ENCODE results near the gene HS1BP3. TPM values are rescaled to one million over a fixed set of nuclear protein-coding genes. Genes with fewer than 3 reads are reported as not detected.

Gene HS1BP3
- total and polyA plus RNA-seq, 2 of the 4 experiments (the other 2 are of a cell fraction) = 9.0 to 14.8 TPM

GRCh38 chr2:20624884-20625485, 25.9 kb downstream of the HS1BP3 start:
- DNase-seq = no peak
- no peak overlapping the region for H4K5ac ChIP-seq (ENCODE audit: low read depth, low read length)
- POLR2A ChIA-PET (ENCODE audit: unreplicated experiment) = no interaction called here
- no peak overlapping the region for H4K91ac ChIP-seq (ENCODE audit: insufficient read depth, low read depth, low read length)
- intact Hi-C loops (cut with micrococcal nuclease) (no loop called here), dilution Hi-C loops (cut with HindIII; ENCODE audit: low sequenced_read_pairs, unreplicated experiment) (loop anchor here (25.0 kb wide), 1 partner anchor 238 kb away; no protein-coding TSS in a partner anchor), in situ Hi-C loops (cut with MboI; ENCODE audit: low sequenced_read_pairs) (no loop called here)
- H3K23ac ChIP-seq (ENCODE audit: low read depth, low read length) = no peak overlapping the region
- H3K27me3 ChIP-seq (ENCODE audit: control insufficient read depth, insufficient read depth, low read length) = no peaks in the 10 kb centered on the region
- no TSS peak for BruUV-seq (replicated peaks)
- CTCF ChIA-PET = no interaction called here
- no peak for TF ChIP-seq RCOR1 (IDR thresholded peaks at IDR 0.05; ENCODE audit: insufficient replicate concordance, low read length)
- no peak for TF ChIP-seq RFX5 (IDR thresholded peaks at IDR 0.05; ENCODE audit: low read depth, low read length)
- TF ChIP-seq CTCF (conservative IDR thresholded peaks at IDR 0.05; ENCODE audit: low read depth, low read length) = no peak
- no peak for TF ChIP-seq NFE2L2 (IDR thresholded peaks at IDR 0.05; ENCODE audit: low read depth, low read length)
- TF ChIP-seq USF2 (IDR thresholded peaks at IDR 0.05; ENCODE audit: low read depth, low read length) = no peak
- TF ChIP-seq RAD21 (IDR thresholded peaks at IDR 0.05; ENCODE audit: low read length) = no peak
- TF ChIP-seq FOS (IDR thresholded peaks at IDR 0.05; ENCODE audit: low read depth, low read length) = no peak
- no peak overlapping the region for H2BK5ac ChIP-seq (ENCODE audit: low read depth, low read length, poor library complexity, severe bottlenecking)
- no peak overlapping the region for H2AK5ac ChIP-seq (ENCODE audit: low read depth, low read length)
- no peak overlapping the region for H2AFZ ChIP-seq (replicated peaks; ENCODE audit: low read length, poor library complexity)
- H3K9me1 ChIP-seq (ENCODE audit: insufficient read depth, low read length) = no peaks in the 10 kb centered on the region
- no peak overlapping the region for H3K9ac ChIP-seq (ENCODE audit: low read depth, low read length)
- H2BK120ac ChIP-seq (ENCODE audit: low read depth, low read length) = no peak overlapping the region
- no peak overlapping the region for H3K4me2 ChIP-seq (ENCODE audit: low read depth, low read length)
- H3K18ac ChIP-seq (ENCODE audit: low read depth, low read length) = no peak overlapping the region
- H3K4me3 ChIP-seq (ENCODE audit: insufficient read depth, low read depth, low read length) = no peak overlapping the region
- H3K9me3 ChIP-seq (ENCODE audit: control insufficient read depth, insufficient read depth, low read length) = no peaks in the 10 kb centered on the region
- H3K14ac ChIP-seq (replicated peaks; ENCODE audit: low read depth, low read length) = no peak overlapping the region
- H2BK15ac ChIP-seq (ENCODE audit: low read depth, low read length) = no peak overlapping the region
- no peaks in the 10 kb centered on the region for H4K20me1 ChIP-seq (ENCODE audit: insufficient read depth, low read length)
- ATAC-seq (ENCODE audit: low read depth) = no peak
- peaks cover 2% of the 10 kb centered on the region; the same call in 1 of the 2 replicates for H3K4me1 ChIP-seq (ENCODE audit: control insufficient read depth, insufficient read depth, low read length)
- H2AK9ac ChIP-seq (replicated peaks; ENCODE audit: low read depth, low read length, poor library complexity) = no peak overlapping the region
- WGBS, 2 experiments (ENCODE audit: extremely low coverage in 2 of 2, insufficient read length in 1 of 2) = 90% methylated on average over 6 of the region's 11 CpGs; no CpG with 5 or more reads in 1 of the 2 experiments
- no peak overlapping the region for H2BK20ac ChIP-seq (ENCODE audit: low read depth, low read length)
- H3K27ac ChIP-seq (ENCODE audit: insufficient read depth, low read length) = no peak overlapping the region
- H3K56ac ChIP-seq (ENCODE audit: extremely low read depth, insufficient read depth, low read length) = no peak overlapping the region
- H3K4ac ChIP-seq (ENCODE audit: low read depth, low read length) = no peak overlapping the region
- no peak overlapping the region for H4K8ac ChIP-seq (ENCODE audit: low read depth in 2 of 2, low read length in 2 of 2)
- peaks cover 38% of the 10 kb centered on the region for H3K36me3 ChIP-seq (ENCODE audit: control insufficient read depth, insufficient read depth, low read length)
- H3K79me1 ChIP-seq (ENCODE audit: low read depth in 1 of 2, low read length in 2 of 2) = no peaks in the 10 kb centered on the region
